PFSK-1 (cell line): ENCODE results near the gene ATP10A.

ENCODE experiments used
- FOXP2 ChIP-seq: optimal IDR thresholded peaks from 2 replicates; pipeline ENCODE3; 2011; ENCODE audit warnings: borderline replicate concordance, control low read depth, inconsistent platforms; ENCODE audit not compliant: insufficient read depth; ENCODE audit errors: extremely low read length, extremely low read depth
- POLR2AphosphoS5 ChIP-seq: IDR thresholded peaks from 2 replicates; pipeline ENCODE4 v1.6.1; 2012; ENCODE audit warnings: low read depth, mild to moderate bottlenecking, control low read depth, low read length, moderate library complexity
- SIN3A ChIP-seq: IDR thresholded peaks from 2 replicates; pipeline ENCODE4 v1.6.1; 2012; ENCODE audit warnings: mild to moderate bottlenecking, low read length, moderate library complexity, borderline replicate concordance; ENCODE audit not compliant: insufficient read depth
- TAF1 ChIP-seq: IDR thresholded peaks from 2 replicates; pipeline ENCODE4 v1.6.1; 2012; ENCODE audit warnings: low read length, control low read depth, borderline replicate concordance; ENCODE audit not compliant: insufficient read depth
- TF ChIP-seq, protein P1 (sequence below), 2 experiments: IDR thresholded peaks; 2 replicates each; pipeline versions ENCODE4 v1.6.1 to v1.8.0; 2011 to 2012; ENCODE audit warnings: low read depth in 2 of 2, low read length in 2 of 2, control low read depth in 1 of 2, inconsistent platforms in 1 of 2, mild to moderate bottlenecking in 1 of 2, moderate library complexity in 1 of 2; ENCODE audit not compliant: insufficient read depth in 1 of 2

The ATP10A gene

DNA sequence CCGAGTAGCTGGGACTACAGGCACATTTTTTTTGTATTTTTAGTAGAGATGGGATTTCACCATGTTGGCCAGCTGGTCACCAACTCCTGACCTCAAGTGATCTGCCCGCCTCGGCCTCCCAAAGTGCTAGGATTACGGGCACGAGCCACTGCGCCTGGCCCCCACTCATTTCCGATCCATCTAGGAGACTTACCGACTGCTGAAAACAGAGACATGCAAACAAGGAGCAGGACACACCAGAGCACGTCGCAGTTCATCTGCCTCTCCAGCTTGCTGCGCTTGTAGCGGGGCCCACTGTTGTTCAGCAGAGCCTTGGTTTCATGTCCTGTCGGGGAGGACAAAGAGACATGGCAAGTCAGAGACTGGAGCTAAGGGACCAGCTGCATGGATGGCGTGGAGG, 137.4 kb downstream of the ATP10A start:
- no peak for TF ChIP-seq SIN3A
- no peak for TF ChIP-seq FOXP2
- TF ChIP-seq POLR2AphosphoS5, result no peak
- no peak for TF ChIP-seq TAF1
- TF ChIP-seq, protein P1, sequence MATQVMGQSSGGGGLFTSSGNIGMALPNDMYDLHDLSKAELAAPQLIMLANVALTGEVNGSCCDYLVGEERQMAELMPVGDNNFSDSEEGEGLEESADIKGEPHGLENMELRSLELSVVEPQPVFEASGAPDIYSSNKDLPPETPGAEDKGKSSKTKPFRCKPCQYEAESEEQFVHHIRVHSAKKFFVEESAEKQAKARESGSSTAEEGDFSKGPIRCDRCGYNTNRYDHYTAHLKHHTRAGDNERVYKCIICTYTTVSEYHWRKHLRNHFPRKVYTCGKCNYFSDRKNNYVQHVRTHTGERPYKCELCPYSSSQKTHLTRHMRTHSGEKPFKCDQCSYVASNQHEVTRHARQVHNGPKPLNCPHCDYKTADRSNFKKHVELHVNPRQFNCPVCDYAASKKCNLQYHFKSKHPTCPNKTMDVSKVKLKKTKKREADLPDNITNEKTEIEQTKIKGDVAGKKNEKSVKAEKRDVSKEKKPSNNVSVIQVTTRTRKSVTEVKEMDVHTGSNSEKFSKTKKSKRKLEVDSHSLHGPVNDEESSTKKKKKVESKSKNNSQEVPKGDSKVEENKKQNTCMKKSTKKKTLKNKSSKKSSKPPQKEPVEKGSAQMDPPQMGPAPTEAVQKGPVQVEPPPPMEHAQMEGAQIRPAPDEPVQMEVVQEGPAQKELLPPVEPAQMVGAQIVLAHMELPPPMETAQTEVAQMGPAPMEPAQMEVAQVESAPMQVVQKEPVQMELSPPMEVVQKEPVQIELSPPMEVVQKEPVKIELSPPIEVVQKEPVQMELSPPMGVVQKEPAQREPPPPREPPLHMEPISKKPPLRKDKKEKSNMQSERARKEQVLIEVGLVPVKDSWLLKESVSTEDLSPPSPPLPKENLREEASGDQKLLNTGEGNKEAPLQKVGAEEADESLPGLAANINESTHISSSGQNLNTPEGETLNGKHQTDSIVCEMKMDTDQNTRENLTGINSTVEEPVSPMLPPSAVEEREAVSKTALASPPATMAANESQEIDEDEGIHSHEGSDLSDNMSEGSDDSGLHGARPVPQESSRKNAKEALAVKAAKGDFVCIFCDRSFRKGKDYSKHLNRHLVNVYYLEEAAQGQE (IDR thresholded peaks at IDR 0.05; ENCODE audit: insufficient read depth in 1 of 2, low read depth in 2 of 2, low read length in 2 of 2), result no peak

DNA sequence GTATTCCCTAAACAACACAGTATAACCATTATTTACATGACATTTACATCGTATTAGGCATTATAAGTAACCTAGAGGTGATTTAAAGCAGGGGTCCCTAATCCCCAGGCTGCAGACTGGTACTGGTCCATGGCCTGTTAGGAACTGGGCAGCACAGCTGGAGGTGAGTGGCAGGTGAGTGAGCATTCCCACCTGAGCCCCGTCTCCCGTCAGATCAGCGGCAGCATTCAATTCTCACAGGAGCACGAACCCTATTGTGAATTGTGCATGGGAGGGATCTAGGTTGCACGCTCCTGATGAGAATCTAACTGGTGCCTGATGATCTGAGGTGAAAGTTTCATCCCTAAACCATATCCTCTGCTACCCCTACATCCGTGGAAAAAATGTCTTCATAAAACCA, 138.2 kb downstream of the ATP10A start:
- TF ChIP-seq FOXP2, result no peak
- TF ChIP-seq POLR2AphosphoS5, result no peak
- TF ChIP-seq, protein P1 (IDR thresholded peaks at IDR 0.05; ENCODE audit: insufficient read depth in 1 of 2, low read depth in 2 of 2, low read length in 2 of 2), result no peak
- no peak for TF ChIP-seq TAF1
- no peak for TF ChIP-seq SIN3A

DNA sequence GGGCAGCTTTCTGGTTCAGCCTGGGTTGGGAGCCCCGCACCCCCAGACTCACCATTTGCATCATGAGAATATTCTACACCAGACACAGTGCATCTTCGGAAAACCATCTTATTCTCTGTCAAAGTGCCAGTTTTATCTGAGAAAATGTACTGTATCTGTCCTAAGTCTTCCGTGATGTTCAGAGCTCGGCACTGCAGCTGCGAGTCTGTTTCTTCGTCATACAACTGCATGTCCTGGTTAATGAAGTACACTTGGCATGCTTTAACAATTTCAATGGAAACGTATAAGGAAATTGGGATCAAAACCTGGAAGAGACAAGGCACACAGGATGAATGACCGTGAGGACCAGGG, 141.5 kb downstream of the ATP10A start:
- no peak for TF ChIP-seq FOXP2
- no peak for TF ChIP-seq POLR2AphosphoS5
- no peak for TF ChIP-seq TAF1

DNA sequence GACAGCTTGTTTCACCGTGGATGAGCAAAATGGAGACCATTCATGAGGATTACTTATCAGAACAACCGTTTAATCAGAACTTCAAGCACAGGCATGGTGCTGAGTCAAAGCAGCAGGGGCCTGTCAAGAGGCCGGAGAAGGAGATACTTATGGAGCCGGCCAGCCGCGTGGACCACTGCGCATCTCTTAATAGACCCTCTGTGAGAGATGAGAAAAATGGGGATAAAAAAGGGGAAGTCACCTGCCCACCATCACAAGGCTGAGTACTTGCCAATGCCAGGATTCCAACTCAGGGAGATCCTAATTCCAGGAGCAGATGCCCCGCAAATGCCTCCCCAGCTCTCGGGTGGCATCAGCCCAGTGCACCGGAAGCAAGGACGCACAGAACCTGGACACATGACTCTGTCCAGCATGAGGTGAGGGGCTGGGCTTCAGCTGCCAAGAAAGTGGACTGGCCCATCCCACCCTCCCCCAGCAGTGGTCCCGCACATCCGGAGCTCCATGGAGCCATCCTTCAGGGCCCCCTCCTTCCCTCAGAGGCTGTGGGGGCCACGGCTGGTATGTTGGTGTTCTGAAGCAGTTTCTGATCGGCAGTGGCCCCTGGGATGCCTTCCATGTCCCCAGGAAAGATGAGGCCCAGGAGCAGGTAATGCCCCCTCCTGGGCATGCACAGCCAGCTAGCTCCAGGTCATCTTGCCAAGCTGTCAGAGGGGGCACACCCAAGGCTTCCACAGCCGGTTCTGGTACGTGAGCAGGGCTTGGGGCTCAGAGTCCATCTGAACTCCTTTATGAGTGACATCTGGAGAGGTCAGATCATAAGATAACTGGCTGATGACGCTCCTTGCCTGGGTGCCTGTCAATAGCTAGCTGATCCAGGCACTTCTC, 143.8 kb downstream of the ATP10A start:
- TF ChIP-seq, protein P1 (IDR thresholded peaks at IDR 0.05; ENCODE audit: insufficient read depth in 1 of 2, low read depth in 2 of 2, low read length in 2 of 2), result no peak
- TF ChIP-seq SIN3A (no peak), FOXP2 (no peak), TAF1 (no peak), POLR2AphosphoS5 (no peak)

DNA sequence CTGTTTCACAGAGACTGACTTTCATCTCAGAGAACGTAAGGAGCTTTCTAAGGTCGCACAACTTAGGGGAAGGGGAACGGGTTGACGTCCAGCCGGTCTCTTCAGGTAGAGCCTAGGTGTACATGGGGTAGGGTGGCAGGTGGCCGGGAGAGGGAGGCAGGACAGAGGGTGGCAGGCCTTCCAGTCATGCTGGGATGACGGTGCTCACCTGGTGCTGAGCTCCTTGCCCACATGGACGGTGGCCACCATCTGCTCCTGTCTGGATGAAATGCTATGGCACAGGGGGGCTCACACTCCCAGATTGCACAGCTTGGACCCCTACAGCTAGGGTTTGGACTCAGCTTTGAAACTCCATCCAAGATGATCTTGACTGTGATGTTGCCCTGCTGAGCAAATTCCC, 144.5 kb downstream of the ATP10A start:
- TF ChIP-seq TAF1, result no peak
- TF ChIP-seq FOXP2, result no peak
- TF ChIP-seq, protein P1 (IDR thresholded peaks at IDR 0.05; ENCODE audit: insufficient read depth in 1 of 2, low read depth in 2 of 2, low read length in 2 of 2), result no peak
- TF ChIP-seq POLR2AphosphoS5, result no peak
- no peak for TF ChIP-seq SIN3A
